GM12873 (cell line): Measurements from ENCODE around the gene MYOCOS.

ENCODE experiments used
- CTCF ChIP-seq: IDR thresholded peaks from 2 replicates; pipeline ENCODE4 v1.5.1; 2012; ENCODE audit warnings: low read depth, mild to moderate bottlenecking, moderate library complexity, low read length, control low read depth; ENCODE audit not compliant: insufficient read depth; ENCODE audit errors: missing control alignments

Gene MYOCOS

GRCh38 chr1:171664976-171665375 lies 42.9 kb downstream of the MYOCOS start:
- no peak for TF ChIP-seq CTCF

- TF ChIP-seq CTCF: no peak
Observed at GRCh38 chr1:171666114-171666769, 44.2 kb downstream of the MYOCOS start.

- TF ChIP-seq CTCF: no peak
Observed at GRCh38 chr1:171668372-171668771, 46.3 kb downstream of the MYOCOS start.

- no peak for TF ChIP-seq CTCF
Observed at GRCh38 chr1:171670739-171671138, 48.7 kb downstream of the MYOCOS start.

GRCh38 chr1:171674431-171675405 lies 52.7 kb downstream of the MYOCOS start:
- no peak for TF ChIP-seq CTCF
